Spleen (tissue), 7 donors: ENCODE measurements around the gene ZDHHC11.

Experiments
- CTCF ChIP-seq, 11 experiments: fragments of 200-600 bp in 7 of 11; fragments of 450-650 bp in 4 of 11; sonication (generic) in 4 of 11; IDR thresholded peaks in 8 of 11; conservative IDR thresholded peaks in 3 of 11; 1 replicate in 7 of 11; 2 replicates in 4 of 11; pipeline versions ENCODE4 v1.4.0 to v1.8.0; 2016 to 2021; ENCODE audit warnings: antibody characterized with exemption in 11 of 11, inconsistent platforms in 4 of 11, mild to moderate bottlenecking in 1 of 11
- POLR2A ChIP-seq, 3 donors: fragments of 450-650 bp; IDR thresholded peaks; one replicate each; pipeline ENCODE4 v1.5.1; 2017; ENCODE audit warnings: antibody characterized with exemption in 3 of 3, mild to moderate bottlenecking in 1 of 3
- POLR2AphosphoS5 ChIP-seq, 3 donors: sonication (generic); formaldehyde crosslinking; IDR thresholded peaks; one replicate each; pipeline ENCODE4 v1.5.1; 2017; ENCODE audit warnings: antibody characterized with exemption in 3 of 3
- donor health status: DM: no; HTN: no; CAD: no; lungs with moderate emphysema.
- donor health status: DM: no; HTN: no; CAD: no.
- donor health status: DM: no; HTN: no; CAD: no.

- TF ChIP-seq CTCF (IDR thresholded peaks at IDR 0.05 in 8 of 11, conservative IDR thresholded peaks at IDR 0.05 in 3 of 11) (no peak), POLR2AphosphoS5 (IDR thresholded peaks at IDR 0.05) (no peak), POLR2A (IDR thresholded peaks at IDR 0.05) (no peak)
Observed at GRCh38 chr5:777756-778161, 73.0 kb downstream of the ZDHHC11 start.
